Stimulated activated CD4-positive, alpha-beta T cell treated with anti-CD3 and anti-CD28 coated beads, TNF-alpha, amount 100 ng/mL, for 24 hours (primary cell): Measurements from ENCODE around the gene CD7.

Experiments used
- DNase-seq, 3 experiments: peaks; one replicate each; pipeline ENCODE4 v3.0.0-alpha.2; 2020; ENCODE audit warnings: low read depth in 3 of 3

The CD7 gene

DNA sequence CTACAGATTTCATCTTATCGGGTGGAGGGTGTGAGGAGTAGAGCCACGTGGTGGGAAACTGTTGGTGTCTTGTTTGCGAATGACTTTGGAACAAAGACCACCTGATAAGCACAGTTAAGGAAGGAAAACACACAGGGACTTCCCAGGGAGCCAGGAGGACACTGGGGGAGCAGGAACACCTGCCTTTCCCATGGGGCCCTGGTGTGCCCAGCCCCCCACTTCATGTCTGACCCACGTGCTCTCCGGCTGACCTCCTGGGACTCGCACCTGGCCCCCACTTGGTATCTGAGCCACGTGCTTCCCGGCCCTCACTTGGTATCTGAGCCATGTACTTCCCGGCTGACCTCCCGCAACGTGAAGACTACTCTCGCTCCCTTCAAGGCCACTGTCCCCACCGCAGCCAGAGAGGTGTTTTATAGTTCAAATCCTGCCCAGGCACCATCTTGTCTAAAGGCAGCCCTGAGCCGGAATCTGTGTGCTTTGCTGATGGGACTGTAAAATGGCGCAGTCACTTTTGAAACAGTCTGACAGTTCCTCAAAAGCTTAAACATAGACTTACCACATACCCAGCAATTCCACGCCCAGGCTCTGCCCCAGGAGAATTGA lies 38.5 kb downstream of the CD7 start:
- no peak for DNase-seq

DNA sequence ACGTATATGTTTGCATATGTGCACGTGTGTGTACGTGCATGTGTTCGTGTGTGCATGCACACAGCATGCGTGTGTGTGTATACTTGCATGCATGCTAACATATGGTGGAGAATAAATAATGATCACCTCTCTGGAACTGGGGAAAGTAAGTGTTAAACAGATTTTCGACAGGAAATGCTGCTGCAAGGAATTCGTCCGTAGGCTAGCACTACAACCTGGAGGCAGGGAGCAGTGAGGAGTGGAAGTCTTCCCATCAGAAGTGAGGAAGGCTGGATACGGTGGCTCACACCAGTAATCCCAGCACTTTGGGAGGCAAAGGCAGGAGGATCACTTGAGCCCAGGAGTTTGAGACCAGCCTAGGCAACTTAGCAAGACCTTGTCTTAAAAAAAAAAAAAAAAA lies 39.1 kb downstream of the CD7 start:
- DNase-seq: no peak

DNA sequence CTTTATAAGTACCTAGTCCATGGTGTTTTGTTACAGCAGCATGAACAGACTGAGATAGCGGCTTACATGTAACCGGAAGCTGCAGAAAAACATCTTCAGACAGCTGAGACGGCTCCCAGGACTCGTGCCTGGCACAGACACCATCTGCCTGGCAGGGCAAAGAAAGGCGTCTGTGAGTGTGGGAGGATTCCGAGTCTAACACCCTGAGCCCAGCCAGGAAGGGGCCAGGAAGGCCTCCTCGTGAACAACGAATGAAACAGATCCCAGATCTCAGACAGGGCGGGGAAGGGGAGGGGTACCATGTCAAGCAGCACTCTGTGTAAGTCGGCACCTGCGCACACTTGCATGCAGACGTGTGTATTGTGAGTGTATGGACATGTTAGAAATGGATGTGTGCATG lies 39.6 kb downstream of the CD7 start:
- no peak for DNase-seq

DNA sequence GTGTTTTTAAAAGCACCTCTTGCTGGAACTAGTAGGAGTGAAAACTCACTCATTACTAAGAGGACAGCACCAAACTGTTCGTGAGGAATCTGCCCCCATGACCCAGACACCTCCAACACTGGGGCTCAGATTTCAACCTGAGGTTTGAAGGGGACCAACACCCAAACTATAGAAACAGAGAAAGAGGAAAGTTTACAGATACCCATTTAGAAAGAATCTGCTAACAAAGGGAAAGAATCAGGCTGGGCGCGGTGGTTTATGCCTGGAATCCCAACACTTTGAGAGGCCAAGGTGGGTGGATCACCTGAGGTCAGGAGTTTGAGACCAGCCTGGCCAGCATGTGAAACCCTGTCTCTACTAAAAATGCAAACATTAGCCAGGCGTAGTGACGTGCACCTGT lies 40.5 kb downstream of the CD7 start:
- no peak for DNase-seq

DNA sequence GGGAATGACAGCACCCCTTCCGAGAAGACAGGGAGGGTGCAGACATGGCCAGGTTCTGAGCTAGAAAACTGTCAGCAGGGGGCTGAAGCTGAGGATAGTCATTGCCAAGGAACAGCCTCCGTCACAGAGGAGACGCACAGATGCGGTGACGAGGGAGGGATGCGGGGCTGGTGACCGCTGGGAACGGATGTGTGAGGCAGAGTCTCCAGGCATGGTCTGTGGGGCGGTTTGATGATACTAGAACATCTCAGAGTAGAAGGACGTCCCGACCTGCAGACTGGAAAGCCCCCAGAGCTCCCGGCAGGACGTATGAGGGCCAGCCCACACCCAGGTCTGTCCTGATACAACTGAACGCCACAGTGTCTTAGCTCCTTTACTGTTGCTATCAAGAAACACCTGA lies 42.1 kb downstream of the CD7 start:
- no peak for DNase-seq

DNA sequence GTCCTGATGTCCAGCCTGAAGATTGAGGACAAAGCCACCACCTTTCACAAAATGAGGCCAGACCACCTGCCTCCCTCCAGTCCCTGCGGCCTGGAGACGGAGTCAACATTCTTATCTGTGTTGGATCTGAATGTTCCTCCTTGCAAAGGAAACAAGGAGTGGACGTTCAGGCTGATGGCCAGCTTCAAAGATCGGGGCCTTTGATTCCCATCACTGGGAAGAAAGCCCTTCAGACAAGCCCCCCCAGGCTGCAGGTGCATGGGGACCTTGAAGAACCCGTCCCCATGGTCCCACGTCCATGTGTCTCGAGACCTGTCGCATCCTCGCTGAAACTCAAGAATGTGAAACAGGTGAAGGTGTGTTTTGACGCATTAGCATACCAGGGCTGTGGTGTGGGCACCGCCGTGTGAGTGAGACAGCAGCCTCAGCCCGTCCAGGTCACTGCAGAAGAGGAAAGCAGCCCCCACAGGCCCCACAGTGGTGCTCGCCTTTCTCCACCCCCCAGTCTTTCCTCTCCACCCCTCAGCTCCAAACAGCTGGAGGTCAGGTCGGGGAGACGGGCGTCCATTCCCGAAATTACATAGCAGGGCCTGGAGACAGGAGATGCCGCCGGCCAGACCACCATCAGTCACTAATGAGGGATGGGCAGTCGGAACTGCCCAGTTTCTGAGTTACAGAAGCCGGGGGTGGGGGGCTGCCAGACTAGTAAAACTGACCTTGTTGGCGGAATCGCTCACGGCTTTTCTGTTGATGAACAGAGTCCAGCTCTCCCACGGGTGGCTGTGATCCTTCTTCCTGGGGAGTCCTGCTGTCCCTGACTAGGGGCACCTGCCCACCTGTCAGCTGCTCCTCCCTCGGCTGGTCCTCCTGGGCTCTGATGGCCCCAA lies 43.0 kb downstream of the CD7 start:
- no peak for DNase-seq

DNA sequence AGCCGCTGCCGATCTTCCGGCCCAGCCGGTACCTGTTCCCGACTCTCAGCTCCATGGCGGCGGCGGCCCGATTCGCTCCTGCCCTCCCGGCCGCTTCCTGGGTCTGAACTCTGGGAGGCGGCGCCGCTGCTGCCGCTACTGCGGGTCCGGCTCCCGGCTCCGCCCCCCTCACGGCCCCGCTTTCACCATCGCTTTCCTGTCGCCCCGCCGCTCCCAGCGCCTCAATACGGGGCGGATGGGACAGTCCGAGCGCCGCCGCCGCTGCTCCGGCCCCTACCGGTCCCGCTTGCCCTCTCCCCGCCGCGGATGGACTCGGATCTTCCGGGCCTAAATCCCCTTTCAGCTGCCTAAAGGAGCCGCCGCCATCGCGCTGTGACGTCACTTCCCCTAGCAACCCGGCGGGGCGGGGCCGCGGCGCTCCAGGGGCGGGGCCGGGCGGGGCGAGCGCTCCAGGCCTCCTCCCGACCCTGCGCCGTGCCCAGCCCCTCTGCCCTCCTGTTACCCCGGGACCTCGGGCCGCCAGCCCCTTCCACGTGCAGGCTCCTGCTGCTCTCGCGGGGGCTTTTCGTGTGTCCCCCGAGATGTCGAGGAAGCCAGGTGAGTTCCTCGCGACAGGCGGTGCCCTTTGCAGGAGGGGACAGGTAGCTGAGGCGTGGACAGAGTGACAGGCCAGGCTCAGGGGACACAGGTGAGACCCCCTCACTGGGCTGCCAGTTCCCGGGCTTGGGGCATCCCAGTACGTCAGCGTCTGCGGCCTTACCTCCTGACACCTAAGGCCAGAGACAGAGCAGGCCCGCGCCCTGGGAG lies 43.9 kb downstream of the CD7 start, which contains the start of gene CSNK1D:
Gene CSNK1D (minus strand): TSS at position 374 of the 807 bp plus-strand sequence. CDS start 319 bp downstream, at position 55.
- DNase-seq: peak; percentile 81 to 92 (median 88)

DNA sequence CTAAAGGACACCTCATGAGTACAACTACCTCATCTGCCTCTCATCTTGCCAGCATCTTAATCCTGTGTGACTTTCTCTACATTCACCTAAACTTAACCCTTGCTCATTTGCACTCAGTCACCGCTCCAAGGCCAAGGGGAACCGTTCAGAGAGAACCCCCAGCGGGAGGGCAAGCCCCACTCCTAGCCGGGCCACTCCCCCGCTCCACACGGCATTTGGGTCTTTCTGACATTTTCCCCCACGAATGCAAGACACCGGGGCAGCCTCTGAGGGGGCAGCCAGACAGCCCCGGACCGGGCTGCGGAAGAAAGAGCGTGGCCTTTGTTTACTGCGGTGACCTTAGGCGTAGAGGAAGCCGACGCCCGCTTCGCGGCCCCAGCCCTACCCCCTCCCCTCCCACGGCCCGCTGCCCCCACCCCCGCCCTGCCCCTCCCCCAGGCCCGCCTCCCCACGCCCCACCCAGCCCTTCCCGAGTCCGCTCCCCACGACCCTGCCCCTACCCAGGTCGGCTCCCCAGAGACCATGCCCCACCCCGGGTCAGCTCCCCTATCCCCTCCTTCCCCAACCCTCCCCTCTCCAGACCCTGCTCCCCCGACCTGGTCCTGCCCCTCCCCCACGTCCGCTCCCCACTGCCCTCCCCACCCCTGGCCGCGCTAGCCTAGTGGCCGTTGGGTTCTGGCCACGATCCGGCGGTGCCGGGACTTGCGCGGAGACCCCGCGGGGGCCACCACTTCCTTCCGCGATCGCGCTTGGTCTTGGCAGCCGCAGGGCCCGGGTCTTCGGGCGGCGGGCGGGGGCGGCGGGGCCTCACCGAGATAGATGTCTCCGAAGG lies 44.7 kb downstream of the CD7 start:
- peak in 1 of 3 experiments; percentile 28 for DNase-seq

DNA sequence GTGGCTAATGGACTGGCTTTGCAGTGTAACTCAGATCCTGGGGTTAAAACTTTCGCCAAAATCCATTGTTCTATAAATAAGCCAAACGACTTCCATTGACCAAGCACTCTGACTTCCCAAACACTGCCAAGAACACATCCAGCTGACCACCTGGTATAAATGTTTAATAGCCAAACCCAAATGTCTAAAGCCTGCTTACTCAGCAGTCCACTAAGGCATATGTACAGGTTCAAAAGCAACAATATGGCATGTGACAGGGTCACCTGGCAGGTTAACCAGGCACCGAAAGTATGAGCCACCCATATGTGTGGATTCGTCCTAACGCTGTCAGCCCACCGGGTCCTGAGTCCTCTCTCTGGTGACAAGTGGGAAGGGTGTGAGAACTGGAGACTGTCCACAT lies 46.0 kb downstream of the CD7 start:
- DNase-seq: no peak

DNA sequence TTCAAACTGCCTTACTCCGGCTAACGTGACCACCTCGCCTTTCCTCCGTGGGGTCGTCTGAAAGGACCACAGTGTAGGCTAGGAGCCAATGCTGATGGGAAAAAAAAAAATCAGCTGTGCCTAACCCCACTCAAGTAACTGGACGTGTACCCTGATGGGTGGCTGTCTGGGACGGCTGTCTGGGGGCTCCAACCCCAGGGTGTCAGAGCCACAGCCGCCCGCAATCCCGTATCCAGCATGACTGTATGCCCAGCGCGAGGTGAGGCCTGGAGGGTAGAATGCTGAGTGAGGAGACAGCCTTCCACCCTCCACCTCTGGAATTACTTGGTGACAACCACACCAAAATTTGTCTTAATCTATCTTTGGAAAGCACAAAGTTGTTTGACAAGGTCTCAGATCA lies 46.8 kb downstream of the CD7 start:
- no peak for DNase-seq

DNA sequence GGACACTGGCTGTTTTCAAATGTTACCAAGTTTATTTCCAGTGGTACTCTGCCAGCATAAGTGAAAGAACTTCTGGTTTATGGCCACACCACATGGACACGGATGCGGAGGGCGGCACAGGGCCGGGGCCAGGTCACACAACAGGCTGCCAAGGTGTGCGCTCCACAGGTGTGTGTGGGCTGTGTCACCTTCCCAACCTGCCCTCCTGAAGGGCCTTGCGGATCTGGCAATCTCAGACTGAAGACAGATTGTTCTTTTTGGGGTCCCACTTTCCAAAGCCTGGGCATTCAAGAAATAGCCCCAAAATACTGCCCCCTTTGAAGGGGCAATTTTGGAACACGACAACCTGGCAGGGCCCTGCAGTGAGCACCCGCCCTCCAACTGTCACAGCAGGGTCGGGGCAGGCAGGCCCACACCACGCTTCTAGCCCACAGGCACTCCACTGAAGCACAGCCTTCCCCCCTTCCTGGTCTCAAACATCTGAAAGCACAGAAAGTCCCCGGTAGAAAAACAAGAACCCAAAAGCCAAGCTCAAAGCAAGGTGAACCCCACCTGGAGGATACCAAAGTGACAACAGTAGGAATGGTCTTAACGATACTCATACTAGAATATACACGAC lies 47.4 kb downstream of the CD7 start:
- no peak for DNase-seq

DNA sequence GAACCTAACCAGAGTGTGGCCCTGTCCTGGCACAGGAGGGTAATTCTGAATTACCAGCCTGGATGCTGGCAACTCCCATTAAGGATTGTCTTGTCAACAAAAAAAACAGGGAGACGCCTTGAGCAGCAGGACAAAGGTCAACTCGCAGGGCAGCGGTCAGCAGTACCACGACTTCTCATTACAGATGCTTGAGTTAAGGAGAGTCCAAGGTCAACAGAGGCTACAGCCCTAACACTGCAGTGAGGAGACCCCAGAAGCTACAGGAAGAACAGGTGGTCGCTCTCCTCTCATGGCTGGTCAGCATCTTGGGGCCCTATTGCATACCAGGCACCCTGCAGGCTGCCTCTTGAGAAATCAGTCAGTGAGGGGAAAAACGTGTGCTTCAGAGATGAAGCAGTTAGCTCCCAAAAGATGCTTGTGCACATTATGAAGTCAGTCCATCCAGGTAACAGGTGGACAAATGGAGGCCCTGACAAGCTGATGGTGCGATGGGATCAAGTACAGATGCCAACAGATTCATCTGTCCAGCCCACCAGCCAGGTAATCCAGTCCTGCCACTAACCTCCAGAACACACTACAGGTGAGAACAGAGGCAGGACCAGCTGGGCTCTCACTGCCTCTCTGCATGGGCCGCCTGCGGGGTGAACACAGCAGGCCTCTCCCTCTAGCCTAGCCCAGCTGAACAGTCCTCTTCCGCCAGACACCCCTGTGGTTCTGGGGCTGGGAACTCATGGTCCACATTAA lies 48.1 kb downstream of the CD7 start:
- no peak for DNase-seq

DNA sequence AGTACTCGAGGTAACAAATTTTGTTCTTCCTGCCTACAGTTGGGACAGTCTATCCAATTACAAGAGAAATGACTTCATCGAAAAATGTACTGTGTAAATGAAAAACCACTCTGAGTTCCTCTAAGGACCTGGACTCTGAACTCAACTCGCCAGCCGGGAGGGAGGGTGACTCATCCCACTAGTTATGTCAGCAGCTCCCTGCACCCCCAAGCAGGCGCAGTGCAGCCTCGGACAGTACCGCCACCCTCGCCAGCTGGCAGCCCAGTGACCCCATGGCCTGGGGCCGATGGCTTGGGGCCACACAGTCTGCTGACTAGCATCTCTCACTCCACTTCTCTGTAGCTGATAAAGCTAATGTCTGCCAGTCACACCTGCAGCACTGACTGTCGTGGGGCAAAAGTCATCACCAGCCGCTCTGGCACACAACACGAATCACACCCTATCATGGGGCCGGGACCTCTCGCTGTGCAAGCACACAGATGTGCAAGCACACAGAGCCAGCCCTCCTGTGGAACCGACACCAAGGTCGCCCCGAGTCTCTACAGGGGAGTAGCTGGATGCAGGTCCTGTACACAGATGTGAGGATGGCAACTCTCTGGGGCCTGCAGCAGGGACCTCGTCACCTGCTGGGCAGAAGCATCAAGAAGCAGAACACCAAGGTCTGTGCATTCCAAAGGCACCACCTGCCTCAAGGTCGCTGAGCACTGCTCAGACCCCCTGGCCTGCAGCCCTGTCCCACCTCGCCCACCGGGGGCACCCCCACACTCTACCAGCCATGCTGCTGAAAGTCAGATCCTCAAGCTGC lies 49.6 kb downstream of the CD7 start:
- DNase-seq: peak in 1 of 3 experiments; percentile 50

DNA sequence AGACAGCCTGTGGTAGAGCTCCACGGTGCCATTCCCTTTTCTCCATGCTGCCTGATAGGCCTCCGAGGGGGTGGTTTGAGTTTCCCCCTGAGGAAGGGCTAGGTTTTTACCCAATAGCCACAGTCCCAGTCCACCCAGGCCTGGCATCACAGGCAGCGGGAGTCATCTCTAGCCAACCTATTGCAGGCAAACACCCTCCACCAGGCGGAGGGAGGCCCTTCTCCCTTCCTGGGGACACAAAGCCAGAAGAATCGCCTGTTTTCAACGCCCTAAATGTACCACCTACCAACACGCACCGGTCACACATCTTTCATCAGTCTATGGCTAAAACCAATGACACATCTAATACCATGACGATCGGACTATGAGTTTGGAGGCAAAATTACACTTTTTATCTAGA lies 51.3 kb downstream of the CD7 start:
- no peak for DNase-seq
